Spleen (tissue), 7 donors: ENCODE results near the gene FOLR1.
"Not testable (repeated sequence)": the region's sequence is repeated elsewhere in the genome, so short reads cannot be mapped to it uniquely, and the experiment has no call there.

Source experiments
- CTCF ChIP-seq, 11 experiments: fragments of 200-600 bp in 7 of 11; fragments of 450-650 bp in 4 of 11; sonication (generic) in 4 of 11; IDR thresholded peaks in 8 of 11; conservative IDR thresholded peaks in 3 of 11; 1 replicate in 7 of 11; 2 replicates in 4 of 11; pipeline versions ENCODE4 v1.4.0 to v1.8.0; 2016 to 2021; ENCODE audit warnings: antibody characterized with exemption in 11 of 11, inconsistent platforms in 4 of 11, mild to moderate bottlenecking in 1 of 11
- POLR2A ChIP-seq, 3 donors: fragments of 450-650 bp; IDR thresholded peaks; one replicate each; pipeline ENCODE4 v1.5.1; 2017; ENCODE audit warnings: antibody characterized with exemption in 3 of 3, mild to moderate bottlenecking in 1 of 3
- donor health status: DM: no; HTN: no; CAD: no; lungs with moderate emphysema.
- donor health status: DM: no; HTN: no; CAD: no.
- donor health status: DM: no; HTN: no; CAD: no.

- TF ChIP-seq CTCF (IDR thresholded peaks at IDR 0.05 in 8 of 11, conservative IDR thresholded peaks at IDR 0.05 in 3 of 11); POLR2A (IDR thresholded peaks at IDR 0.05): not testable (repeated sequence)
Observed at GRCh38 chr11:72153874-72154273, 38.1 kb upstream of the FOLR1 start.
